ENCODE data around the gene CEACAM19. TPM values are rescaled to one million over a fixed set of nuclear protein-coding genes. Genes with fewer than 3 reads are reported as not detected.

CEACAM19 gene
- polyA plus RNA-seq, 3 donors: 7.6 TPM; not detected in 2

GRCh38 chr19:44663996-44664395 lies 7.3 kb upstream of the CEACAM19 start:
- TF ChIP-seq, protein P1, sequence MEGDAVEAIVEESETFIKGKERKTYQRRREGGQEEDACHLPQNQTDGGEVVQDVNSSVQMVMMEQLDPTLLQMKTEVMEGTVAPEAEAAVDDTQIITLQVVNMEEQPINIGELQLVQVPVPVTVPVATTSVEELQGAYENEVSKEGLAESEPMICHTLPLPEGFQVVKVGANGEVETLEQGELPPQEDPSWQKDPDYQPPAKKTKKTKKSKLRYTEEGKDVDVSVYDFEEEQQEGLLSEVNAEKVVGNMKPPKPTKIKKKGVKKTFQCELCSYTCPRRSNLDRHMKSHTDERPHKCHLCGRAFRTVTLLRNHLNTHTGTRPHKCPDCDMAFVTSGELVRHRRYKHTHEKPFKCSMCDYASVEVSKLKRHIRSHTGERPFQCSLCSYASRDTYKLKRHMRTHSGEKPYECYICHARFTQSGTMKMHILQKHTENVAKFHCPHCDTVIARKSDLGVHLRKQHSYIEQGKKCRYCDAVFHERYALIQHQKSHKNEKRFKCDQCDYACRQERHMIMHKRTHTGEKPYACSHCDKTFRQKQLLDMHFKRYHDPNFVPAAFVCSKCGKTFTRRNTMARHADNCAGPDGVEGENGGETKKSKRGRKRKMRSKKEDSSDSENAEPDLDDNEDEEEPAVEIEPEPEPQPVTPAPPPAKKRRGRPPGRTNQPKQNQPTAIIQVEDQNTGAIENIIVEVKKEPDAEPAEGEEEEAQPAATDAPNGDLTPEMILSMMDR (IDR thresholded peaks at IDR 0.05): no peak
- Mint-ChIP-seq H3K27ac (no peak overlapping the region), H3K36me3 (peaks cover 34 to 41% of the 10 kb centered on the region in 2 donors), H3K4me3 (no peak overlapping the region), H3K27me3 (ENCODE audit: low read depth in 3 of 3) (peaks cover 0 to 4% (median 3%) of the 10 kb centered on the region in 3 donors), H3K4me1 (no peaks in the 10 kb centered on the region), H3K9me3 (no peaks in the 10 kb centered on the region)
- H3K9me3 ChIP-seq (replicated peaks in 1 of 2; ENCODE audit: control insufficient read depth in 1 of 2, insufficient read depth in 1 of 2, low read length in 2 of 2): no peaks in the 10 kb centered on the region
- H3K27ac ChIP-seq (ENCODE audit: low read depth in 1 of 2, low read length in 2 of 2): no peak overlapping the region
- no peaks in the 10 kb centered on the region for H3K79me2 ChIP-seq (ENCODE audit: insufficient read depth, low read length)
- H3K27me3 ChIP-seq (ENCODE audit: control insufficient read depth in 2 of 2, insufficient read depth in 2 of 2, low read length in 2 of 2): no peaks in the 10 kb centered on the region
- DNase-seq: no peak
- peaks cover 31 to 49% of the 10 kb centered on the region in 2 donors for H3K36me3 ChIP-seq (replicated peaks in 1 of 2; ENCODE audit: control insufficient read depth in 1 of 2, insufficient read depth in 2 of 2, low read length in 2 of 2)
- H3K9ac ChIP-seq (ENCODE audit: insufficient read depth, low read length, poor library complexity, severe bottlenecking): no peak overlapping the region
- 98% methylated on average over 5 of the region's 5 CpGs for WGBS (ENCODE audit: insufficient coverage)
- no peaks in the 10 kb centered on the region for H4K20me1 ChIP-seq (ENCODE audit: insufficient read depth, low read length)
- intact Hi-C loops (cut with micrococcal nuclease): no loop called here
- H3K4me1 ChIP-seq (ENCODE audit: control insufficient read depth in 1 of 2, insufficient read depth in 2 of 2, low read length in 2 of 2): no peaks in the 10 kb centered on the region
- H3K4me3 ChIP-seq (replicated peaks in 1 of 3; ENCODE audit: low read depth in 2 of 3, low read length in 3 of 3): no peak overlapping the region
- H3K4me2 ChIP-seq (replicated peaks; ENCODE audit: extremely low read depth, low read length, poor library complexity, severe bottlenecking): no peak overlapping the region
- H2AFZ ChIP-seq (ENCODE audit: insufficient read depth, low read depth, low read length, poor library complexity, severe bottlenecking): no peak overlapping the region

DNA sequence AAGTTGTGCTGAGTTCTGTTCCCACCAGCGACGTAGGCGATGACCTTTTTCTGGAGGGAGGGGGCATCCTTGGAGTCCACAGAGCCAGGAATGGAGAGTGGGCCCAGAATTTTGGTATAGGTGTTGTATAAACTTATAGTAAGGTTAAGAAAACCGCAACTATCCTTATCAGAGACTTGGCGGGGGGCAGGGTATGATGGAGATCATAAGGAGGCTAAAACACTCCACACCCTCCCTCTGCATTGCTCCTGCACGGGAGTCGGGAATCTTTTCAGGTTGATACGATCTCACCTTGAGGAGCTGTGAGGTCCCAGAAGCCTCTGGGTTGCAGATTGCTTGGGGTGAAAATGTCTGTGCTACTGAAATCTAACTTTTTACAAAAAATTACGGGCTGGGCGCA lies 6.3 kb upstream of the CEACAM19 start:
- Mint-ChIP-seq H3K4me3 (no peak overlapping the region), H3K27ac (no peak overlapping the region), H3K9me3 (no peaks in the 10 kb centered on the region), H3K27me3 (ENCODE audit: low read depth in 3 of 3) (peaks cover 2 to 4% (median 3%) of the 10 kb centered on the region in 3 donors), H3K4me1 (no peaks in the 10 kb centered on the region), H3K36me3 (peaks cover 26 to 32% of the 10 kb centered on the region in 2 donors)
- Histone ChIP-seq H3K9me3 (replicated peaks in 1 of 2; ENCODE audit: control insufficient read depth in 1 of 2, insufficient read depth in 1 of 2, low read length in 2 of 2) (no peaks in the 10 kb centered on the region), H3K9ac (ENCODE audit: insufficient read depth, low read length, poor library complexity, severe bottlenecking) (no peak overlapping the region), H4K20me1 (ENCODE audit: insufficient read depth, low read length) (no peaks in the 10 kb centered on the region), H3K27me3 (ENCODE audit: control insufficient read depth in 2 of 2, insufficient read depth in 2 of 2, low read length in 2 of 2) (no peaks in the 10 kb centered on the region), H2AFZ (ENCODE audit: insufficient read depth, low read depth, low read length, poor library complexity, severe bottlenecking) (no peak overlapping the region), H3K36me3 (replicated peaks in 1 of 2; ENCODE audit: control insufficient read depth in 1 of 2, insufficient read depth in 2 of 2, low read length in 2 of 2) (peaks cover 21 to 39% of the 10 kb centered on the region in 2 donors), H3K4me3 (replicated peaks in 1 of 3; ENCODE audit: low read depth in 2 of 3, low read length in 3 of 3) (no peak overlapping the region), H3K4me1 (ENCODE audit: control insufficient read depth in 1 of 2, insufficient read depth in 2 of 2, low read length in 2 of 2) (no peaks in the 10 kb centered on the region), H3K4me2 (replicated peaks; ENCODE audit: extremely low read depth, low read length, poor library complexity, severe bottlenecking) (no peak overlapping the region), H3K27ac (ENCODE audit: low read depth in 1 of 2, low read length in 2 of 2) (no peak overlapping the region), H3K79me2 (ENCODE audit: insufficient read depth, low read length) (no peaks in the 10 kb centered on the region)
- 100% methylated on average over 3 of the region's 10 CpGs for WGBS (ENCODE audit: insufficient coverage)
- intact Hi-C loops (cut with micrococcal nuclease): no loop called here
- TF ChIP-seq, protein P1 (IDR thresholded peaks at IDR 0.05): no peak
- no peak for DNase-seq

Measured in CD14-positive monocyte (primary cell).